Activated naive CD4-positive, alpha-beta T cell treated with anti-CD3 and anti-CD28 coated beads for 36 hours (primary cell): Measurements from ENCODE around the gene CGB7. TPM values are rescaled to one million over a fixed set of nuclear protein-coding genes. Genes with fewer than 3 reads are reported as not detected.
"Not testable (repeated sequence)": the region's sequence is repeated elsewhere in the genome, so short reads cannot be mapped to it uniquely, and the experiment has no call there.

ENCODE experiments used
- CTCF ChIA-PET: fragments of 350-600 bp; sonication (Branson Sonifier 250); formaldehyde crosslinking; loops from one replicate; lab custom pipeline; 2021; ENCODE audit warnings: antibody characterized with exemption; lab: Charles Lee
- DNase-seq: peaks from one replicate; pipeline ENCODE4 v3.0.0-alpha.2; 2020
- H3K27ac Mint-ChIP-seq: one replicate; pipeline ENCODE4 v1.8.0; 2021; ENCODE audit warnings: mild to moderate bottlenecking, mixed read lengths
- H3K27me3 Mint-ChIP-seq: one replicate; pipeline ENCODE4 v1.8.0; 2021; ENCODE audit warnings: low read depth, mixed read lengths
- H3K36me3 Mint-ChIP-seq: one replicate; pipeline ENCODE4 v1.8.0; 2021; ENCODE audit warnings: low read depth, mixed read lengths
- H3K4me1 Mint-ChIP-seq: one replicate; pipeline ENCODE4 v1.8.0; 2021; ENCODE audit warnings: low read depth, mixed read lengths
- H3K4me3 Mint-ChIP-seq: one replicate; pipeline ENCODE4 v1.8.0; 2021; ENCODE audit warnings: mild to moderate bottlenecking, moderate library complexity, mixed read lengths
- H3K9me3 Mint-ChIP-seq: one replicate; pipeline ENCODE4 v1.8.0; 2021; ENCODE audit warnings: mixed read lengths
- intact Hi-C: fragments of 100-400 bp; cut with micrococcal nuclease; formaldehyde crosslinking; loops from one replicate; pipeline ENCODE4 v1.15.1; 2023
- total RNA-seq, 2 experiments: library from RNA; stranded (reverse); gene quantifications; one replicate each; pipeline ENCODE4 v1.2.3, GENCODE V29; 2021

CGB7 gene
- total RNA-seq, 2 experiments from 2014 or later = not detected

- H3K36me3 Mint-ChIP-seq, H3K27me3 Mint-ChIP-seq, H3K4me1 Mint-ChIP-seq, H3K27ac Mint-ChIP-seq, H3K9me3 Mint-ChIP-seq, CTCF ChIA-PET, DNase-seq, H3K4me3 Mint-ChIP-seq, intact Hi-C loops: not testable (repeated sequence)
Observed at GRCh38 chr19:49030323-49030722, 27.2 kb downstream of the CGB7 start.

GRCh38 chr19:49029749-49030148, 27.8 kb downstream of the CGB7 start:
- H3K9me3 Mint-ChIP-seq, H3K36me3 Mint-ChIP-seq, intact Hi-C loops, H3K27me3 Mint-ChIP-seq, H3K27ac Mint-ChIP-seq, DNase-seq, H3K4me3 Mint-ChIP-seq, H3K4me1 Mint-ChIP-seq, CTCF ChIA-PET: not testable (repeated sequence)

DNA sequence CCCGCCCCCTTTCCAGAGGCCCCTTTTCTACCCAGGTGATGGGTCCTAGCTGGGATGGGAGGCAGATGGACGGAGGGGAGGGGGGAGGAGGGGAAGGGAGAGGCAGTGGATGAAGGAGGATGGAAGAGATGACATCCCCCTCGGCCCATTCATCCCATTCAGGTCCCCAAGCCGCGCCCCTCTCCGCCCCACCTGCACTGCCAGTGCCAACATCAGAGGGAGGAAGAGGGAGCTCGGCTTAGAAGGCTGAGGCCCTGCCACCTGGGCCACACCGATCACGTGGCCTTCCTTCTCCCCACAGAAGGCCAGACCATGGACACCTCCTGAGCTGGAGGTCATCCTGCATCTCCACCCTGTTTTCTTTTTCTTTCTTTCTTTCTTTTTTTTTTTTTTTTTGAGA, 28.9 kb downstream of the CGB7 start:
- H3K4me1 Mint-ChIP-seq, H3K36me3 Mint-ChIP-seq, intact Hi-C loops, H3K27me3 Mint-ChIP-seq, H3K9me3 Mint-ChIP-seq, CTCF ChIA-PET, DNase-seq, H3K27ac Mint-ChIP-seq, H3K4me3 Mint-ChIP-seq: not testable (repeated sequence)

- H3K4me1 Mint-ChIP-seq, DNase-seq, H3K27me3 Mint-ChIP-seq, H3K36me3 Mint-ChIP-seq, CTCF ChIA-PET, H3K9me3 Mint-ChIP-seq, H3K27ac Mint-ChIP-seq, intact Hi-C loops, H3K4me3 Mint-ChIP-seq: not testable (repeated sequence)
Observed at GRCh38 chr19:49025599-49025998, 31.9 kb downstream of the CGB7 start.

DNA sequence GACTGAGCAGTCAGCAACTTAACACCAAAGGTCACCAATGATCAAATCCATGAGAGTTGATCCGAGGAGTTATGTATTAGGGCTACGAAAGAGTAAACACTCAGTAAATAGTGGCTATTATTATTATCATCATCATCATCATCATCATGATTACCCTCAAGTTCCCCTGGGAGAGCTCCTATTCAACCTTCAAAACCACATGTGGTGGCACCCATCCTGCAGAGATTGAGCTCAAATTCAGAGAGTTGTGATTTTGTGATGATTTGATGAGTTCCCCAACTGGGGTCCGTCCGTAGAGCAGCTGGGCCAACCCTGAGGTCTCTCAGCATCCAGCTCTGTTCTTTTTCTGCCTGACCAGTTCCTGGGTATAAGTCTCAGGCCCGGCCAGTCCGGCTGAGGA, 32.5 kb downstream of the CGB7 start:
- H3K27me3 Mint-ChIP-seq, intact Hi-C loops, H3K36me3 Mint-ChIP-seq, H3K27ac Mint-ChIP-seq, H3K4me1 Mint-ChIP-seq, H3K9me3 Mint-ChIP-seq, H3K4me3 Mint-ChIP-seq, DNase-seq, CTCF ChIA-PET: not testable (repeated sequence)

DNA sequence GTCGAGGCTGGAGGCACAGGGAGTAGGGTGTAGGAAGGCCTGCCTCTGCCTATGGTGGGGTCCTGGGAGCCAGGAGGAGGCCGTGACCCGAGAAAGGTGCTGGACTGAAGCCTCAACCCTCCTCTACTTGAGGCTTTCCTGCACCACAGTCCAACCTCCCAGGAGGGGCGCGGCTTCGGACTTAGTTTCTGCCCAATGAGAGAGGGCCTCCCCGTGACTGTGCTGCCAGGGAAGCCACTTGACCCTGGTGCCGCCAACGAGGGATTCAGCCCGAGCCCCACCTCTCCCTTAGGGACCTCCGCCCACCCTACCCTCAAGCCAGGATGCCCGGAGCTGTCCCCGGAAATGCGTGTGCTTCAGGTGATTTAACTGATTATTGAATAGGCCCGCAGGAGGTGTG, 33.3 kb downstream of the CGB7 start, which contains the start of gene CGB3:
TSS of gene CGB3 (minus strand) at position 101 of the 400 bp plus-strand sequence. CDS start 362 bp downstream, outside the sequence.
- intact Hi-C loops, CTCF ChIA-PET, H3K27me3 Mint-ChIP-seq, H3K27ac Mint-ChIP-seq, H3K9me3 Mint-ChIP-seq, H3K4me3 Mint-ChIP-seq, DNase-seq, H3K36me3 Mint-ChIP-seq: not testable (repeated sequence)
- H3K4me1 Mint-ChIP-seq = peaks cover 11% of the 10 kb centered on the region

GRCh38 chr19:49022116-49022515, 35.4 kb downstream of the CGB7 start:
- DNase-seq = no peak
- peaks cover 25% of the 10 kb centered on the region for H3K4me1 Mint-ChIP-seq
- H3K27me3 Mint-ChIP-seq = peaks cover 8% of the 10 kb centered on the region
- intact Hi-C loops = no loop called here
- CTCF ChIA-PET = interaction anchor here (0.6 to 0.7 kb wide), 3 partner anchors 22 to 91 kb away, joined by 3 to 4 read pairs (median 4); no protein-coding TSS in a partner anchor
- H3K27ac Mint-ChIP-seq = no peak overlapping the region
- H3K9me3 Mint-ChIP-seq = no peaks in the 10 kb centered on the region
- no peaks in the 10 kb centered on the region for H3K36me3 Mint-ChIP-seq
- H3K4me3 Mint-ChIP-seq = no peak overlapping the region

GRCh38 chr19:49020931-49021895, 36.3 kb downstream of the CGB7 start:
- intact Hi-C loops = no loop called here
- no peak for DNase-seq
- H3K27ac Mint-ChIP-seq = no peak overlapping the region
- H3K4me1 Mint-ChIP-seq = peaks cover 27% of the 10 kb centered on the region
- H3K27me3 Mint-ChIP-seq = peaks cover 8% of the 10 kb centered on the region
- no peaks in the 10 kb centered on the region for H3K9me3 Mint-ChIP-seq
- CTCF ChIA-PET = interaction anchor here (0.6 to 4.8 kb wide), 2 partner anchors 28 to 92 kb away, joined by 4 to 22 read pairs; partner anchors contain the start of genes GYS1 and RUVBL2
- H3K4me3 Mint-ChIP-seq = no peak overlapping the region
- no peaks in the 10 kb centered on the region for H3K36me3 Mint-ChIP-seq

GRCh38 chr19:49020342-49020741, 37.2 kb downstream of the CGB7 start:
- Mint-ChIP-seq H3K27me3 (peaks cover 8% of the 10 kb centered on the region), H3K4me3 (no peak overlapping the region), H3K4me1 (peaks cover 27% of the 10 kb centered on the region), H3K27ac (no peak overlapping the region), H3K36me3 (peaks cover 3% of the 10 kb centered on the region), H3K9me3 (no peaks in the 10 kb centered on the region)
- intact Hi-C loops = no loop called here
- CTCF ChIA-PET = interaction anchor here (1.4 to 4.8 kb wide), 2 partner anchors 14 to 27 kb away, joined by 4 to 22 read pairs; partner anchors contain the start of genes GYS1 and RUVBL2
- DNase-seq = no peak

DNA sequence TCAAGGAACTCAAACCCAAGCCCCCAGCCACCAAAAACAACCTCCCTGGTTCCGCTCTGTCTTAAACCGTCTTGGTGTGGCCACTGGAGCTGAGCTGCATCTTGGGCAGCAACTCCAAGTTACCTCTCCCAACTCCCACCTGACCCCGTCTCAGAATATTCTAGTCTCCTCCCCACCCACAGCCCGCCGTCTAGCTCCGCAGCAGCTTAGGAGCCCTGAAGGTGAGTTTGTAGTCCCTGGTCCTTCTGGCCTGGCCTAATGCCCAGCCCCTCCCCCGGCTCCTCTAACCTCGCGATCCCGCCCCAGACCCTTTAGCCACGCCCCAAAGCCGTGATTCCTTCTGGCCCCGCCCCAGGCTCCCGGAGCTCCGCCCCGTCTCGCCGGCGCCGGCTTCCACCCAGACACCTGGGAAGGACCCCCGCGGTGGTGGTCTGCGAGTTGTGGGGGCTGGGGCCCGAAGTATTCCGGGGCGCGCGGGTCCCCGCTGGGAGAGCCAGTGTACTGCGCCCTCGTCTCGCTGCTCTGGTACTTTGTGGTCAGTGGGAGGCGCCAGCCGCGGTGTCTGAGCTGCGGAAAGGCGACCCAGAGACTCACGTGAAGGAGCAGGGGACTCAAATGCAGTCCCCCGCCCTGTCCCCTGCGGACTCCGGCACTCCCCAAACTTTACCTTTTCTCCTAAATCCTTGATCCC, 38.2 kb downstream of the CGB7 start:
- Mint-ChIP-seq H3K4me1 (peaks cover 27% of the 10 kb centered on the region), H3K36me3 (peaks cover 3% of the 10 kb centered on the region), H3K27me3 (peaks cover 8% of the 10 kb centered on the region), H3K4me3 (peak overlapping the region; percentile 74), H3K27ac (no peak overlapping the region), H3K9me3 (no peaks in the 10 kb centered on the region)
- peak; percentile 68 for DNase-seq
- CTCF ChIA-PET = interaction anchor here (0.8 to 4.8 kb wide), 4 partner anchors 15 to 26 kb away, joined by 3 to 22 read pairs (median 6); partner anchors contain the start of genes GYS1 and RUVBL2
- intact Hi-C loops = loop anchor here (2.0 kb wide), 1 partner anchor 27 kb away; the partner anchor contains the start of genes GYS1 and RUVBL2

DNA sequence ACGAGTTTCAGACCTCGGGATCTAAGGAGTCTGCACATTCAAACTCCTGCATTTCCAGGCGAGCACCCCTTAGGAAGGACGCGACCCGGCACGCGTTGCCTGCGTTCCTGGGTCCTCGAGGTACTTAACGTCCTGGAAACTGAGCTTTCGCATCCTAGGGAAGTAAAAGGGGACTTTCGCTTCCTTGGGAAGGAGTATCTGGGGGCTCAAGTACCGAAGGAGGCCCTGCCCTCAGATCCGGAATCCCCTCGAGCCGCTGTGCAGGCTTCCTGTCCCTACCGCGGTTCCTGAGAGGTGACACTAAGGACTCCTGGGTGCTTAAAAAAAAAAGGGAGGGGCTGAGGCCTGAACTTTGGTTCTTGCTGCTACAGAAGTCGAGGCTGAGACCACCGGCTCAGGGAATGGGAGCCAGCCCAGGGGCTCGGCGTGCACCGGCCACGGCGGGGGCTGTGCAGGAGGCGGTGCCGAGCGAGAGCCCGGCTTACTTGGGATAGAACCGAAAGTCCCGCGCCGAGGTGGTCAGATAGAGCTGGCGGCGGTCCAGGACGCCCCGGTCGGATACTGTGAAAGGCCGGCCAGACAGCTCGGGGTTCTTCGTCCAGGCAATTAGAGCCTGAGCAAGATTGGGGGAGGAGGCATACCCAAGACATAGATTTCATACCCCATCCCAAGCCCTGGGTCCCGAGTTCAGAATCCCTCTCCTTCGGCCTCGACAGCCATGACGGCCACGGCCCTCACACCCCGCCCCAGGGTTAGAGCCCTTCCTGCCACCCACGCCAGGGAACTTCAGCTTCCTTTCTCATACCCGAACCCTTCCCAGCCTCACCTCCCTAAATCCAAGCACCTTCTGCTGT, 38.9 kb downstream of the CGB7 start:
- CTCF ChIA-PET = interaction anchor here (0.6 to 4.8 kb wide), 6 partner anchors 13 to 204 kb away, joined by 3 to 22 read pairs (median 3); partner anchors contain the start of genes CGB2, GYS1 and RUVBL2
- H3K36me3 Mint-ChIP-seq, H3K27me3 Mint-ChIP-seq, H3K27ac Mint-ChIP-seq, H3K9me3 Mint-ChIP-seq: not testable (repeated sequence)
- intact Hi-C loops = loop anchor here (2.0 kb wide), 1 partner anchor 26 kb away; the partner anchor contains the start of genes GYS1 and RUVBL2
- peak; percentile 29 for DNase-seq
- H3K4me3 Mint-ChIP-seq = peak overlapping the region; percentile 74
- H3K4me1 Mint-ChIP-seq = peaks cover 27% of the 10 kb centered on the region
